Osteocyte (in vitro differentiated cells): ENCODE measurements around the gene NAIF1. TPM values are rescaled to one million over a fixed set of nuclear protein-coding genes. Genes with fewer than 3 reads are reported as not detected.

Source experiments
- DNase-seq: peaks from one replicate; pipeline ENCODE4 v3.0.0; 2021; ENCODE audit warnings: mixed read lengths; ENCODE audit not compliant: unreplicated experiment; ENCODE audit errors: extremely low spot score
- H3K27ac Mint-ChIP-seq: one replicate; pipeline ENCODE4 v1.8.0; 2021; ENCODE audit warnings: mild to moderate bottlenecking, mixed read lengths; ENCODE audit not compliant: unreplicated experiment
- H3K27me3 Mint-ChIP-seq: one replicate; pipeline ENCODE4 v1.8.0; 2021; ENCODE audit warnings: mixed read lengths; ENCODE audit not compliant: unreplicated experiment
- H3K36me3 Mint-ChIP-seq: one replicate; pipeline ENCODE4 v1.8.0; 2021; ENCODE audit warnings: mixed read lengths; ENCODE audit not compliant: unreplicated experiment
- H3K4me1 Mint-ChIP-seq: one replicate; pipeline ENCODE4 v1.8.0; 2021; ENCODE audit warnings: mixed read lengths; ENCODE audit not compliant: unreplicated experiment
- H3K4me3 Mint-ChIP-seq: one replicate; pipeline ENCODE4 v1.8.0; 2021; ENCODE audit warnings: mild to moderate bottlenecking, moderate library complexity, mixed read lengths; ENCODE audit not compliant: unreplicated experiment
- H3K9me3 Mint-ChIP-seq: one replicate; pipeline ENCODE4 v1.8.0; 2021; ENCODE audit warnings: mixed read lengths; ENCODE audit not compliant: unreplicated experiment
- total RNA-seq: library from RNA; stranded (reverse); gene quantifications from 2 replicates; pipeline ENCODE4 v1.2.1, GENCODE V29; 2021
- TF ChIP-seq, protein P1 (sequence below): fragments of 200-600 bp; sonication (generic); IDR thresholded peaks from 2 replicates; pipeline ENCODE4 v1.5.0; 2021; ENCODE audit warnings: antibody characterized with exemption, mild to moderate bottlenecking, moderate library complexity

NAIF1 gene
- total RNA-seq, 1 donor from 2014 or later, result 8.4 TPM

- TF ChIP-seq, protein P1, sequence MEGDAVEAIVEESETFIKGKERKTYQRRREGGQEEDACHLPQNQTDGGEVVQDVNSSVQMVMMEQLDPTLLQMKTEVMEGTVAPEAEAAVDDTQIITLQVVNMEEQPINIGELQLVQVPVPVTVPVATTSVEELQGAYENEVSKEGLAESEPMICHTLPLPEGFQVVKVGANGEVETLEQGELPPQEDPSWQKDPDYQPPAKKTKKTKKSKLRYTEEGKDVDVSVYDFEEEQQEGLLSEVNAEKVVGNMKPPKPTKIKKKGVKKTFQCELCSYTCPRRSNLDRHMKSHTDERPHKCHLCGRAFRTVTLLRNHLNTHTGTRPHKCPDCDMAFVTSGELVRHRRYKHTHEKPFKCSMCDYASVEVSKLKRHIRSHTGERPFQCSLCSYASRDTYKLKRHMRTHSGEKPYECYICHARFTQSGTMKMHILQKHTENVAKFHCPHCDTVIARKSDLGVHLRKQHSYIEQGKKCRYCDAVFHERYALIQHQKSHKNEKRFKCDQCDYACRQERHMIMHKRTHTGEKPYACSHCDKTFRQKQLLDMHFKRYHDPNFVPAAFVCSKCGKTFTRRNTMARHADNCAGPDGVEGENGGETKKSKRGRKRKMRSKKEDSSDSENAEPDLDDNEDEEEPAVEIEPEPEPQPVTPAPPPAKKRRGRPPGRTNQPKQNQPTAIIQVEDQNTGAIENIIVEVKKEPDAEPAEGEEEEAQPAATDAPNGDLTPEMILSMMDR, result no peak
- H3K27ac Mint-ChIP-seq, result no peak overlapping the region
- H3K27me3 Mint-ChIP-seq, result peaks cover 3% of the 10 kb centered on the region
- no peak for DNase-seq
- H3K9me3 Mint-ChIP-seq, result no peaks in the 10 kb centered on the region
- H3K4me1 Mint-ChIP-seq, result peaks cover 14% of the 10 kb centered on the region
- H3K4me3 Mint-ChIP-seq, result no peak overlapping the region
- H3K36me3 Mint-ChIP-seq, result no peaks in the 10 kb centered on the region
Observed at GRCh38 chr9:128055344-128056040, 11.6 kb downstream of the NAIF1 start.

DNA sequence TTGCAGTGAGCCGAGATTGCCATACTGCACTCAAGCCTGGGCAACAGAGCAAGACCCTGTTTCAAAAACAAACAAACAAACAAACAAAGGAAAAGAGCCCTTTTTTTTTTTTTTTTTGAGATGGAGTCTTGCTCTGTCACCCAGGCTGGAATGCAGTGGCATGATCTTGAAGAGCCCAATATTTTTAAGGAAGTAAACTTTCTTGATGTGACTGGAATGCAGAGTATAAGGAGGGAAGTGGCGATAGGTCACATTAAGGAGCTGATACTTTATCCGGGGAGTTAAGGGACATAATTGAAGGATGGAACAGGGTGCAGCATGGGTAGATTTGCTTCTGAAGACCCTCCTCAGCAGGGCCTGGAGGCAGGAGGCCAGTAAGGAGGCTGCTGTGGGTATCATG, 13.0 kb downstream of the NAIF1 start:
- Mint-ChIP-seq H3K27me3 (peaks cover 3% of the 10 kb centered on the region), H3K36me3 (no peaks in the 10 kb centered on the region), H3K27ac (no peak overlapping the region), H3K9me3 (no peaks in the 10 kb centered on the region), H3K4me3 (no peak overlapping the region), H3K4me1 (peaks cover 16% of the 10 kb centered on the region)
- TF ChIP-seq, protein P1, result no peak
- no peak for DNase-seq

DNA sequence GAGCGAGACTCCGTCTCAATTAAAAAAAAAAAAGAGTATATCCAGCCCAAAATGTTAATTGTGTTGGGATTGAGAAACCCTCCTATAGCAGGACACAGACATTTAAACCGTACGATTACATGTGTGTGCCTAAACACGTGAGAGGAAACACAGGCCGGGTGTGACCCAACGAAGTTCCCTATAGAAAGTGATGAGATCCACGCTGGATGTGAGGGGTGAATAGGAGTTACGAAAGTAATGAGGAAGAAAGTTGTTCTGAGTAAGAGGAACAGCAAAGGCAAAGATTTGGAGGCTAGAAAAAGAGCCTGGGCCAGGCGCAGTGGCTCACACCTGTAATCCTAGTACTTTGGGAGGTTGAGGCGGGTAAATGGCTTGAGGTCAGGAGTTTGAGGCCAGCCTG, 13.6 kb downstream of the NAIF1 start:
- no peak for DNase-seq
- Mint-ChIP-seq H3K27ac (no peak overlapping the region), H3K4me3 (no peak overlapping the region), H3K9me3 (no peaks in the 10 kb centered on the region), H3K36me3 (no peaks in the 10 kb centered on the region), H3K4me1 (peaks cover 16% of the 10 kb centered on the region), H3K27me3 (peaks cover 3% of the 10 kb centered on the region)
- TF ChIP-seq, protein P1, result no peak

- no peak for DNase-seq
- no peak overlapping the region for H3K4me3 Mint-ChIP-seq
- H3K27ac Mint-ChIP-seq, result no peak overlapping the region
- no peaks in the 10 kb centered on the region for H3K9me3 Mint-ChIP-seq
- H3K36me3 Mint-ChIP-seq, result no peaks in the 10 kb centered on the region
- H3K4me1 Mint-ChIP-seq, result peaks cover 16% of the 10 kb centered on the region
- TF ChIP-seq, protein P1, result no peak
- H3K27me3 Mint-ChIP-seq, result peaks cover 3% of the 10 kb centered on the region
Observed at GRCh38 chr9:128051932-128052709, 15.0 kb downstream of the NAIF1 start.

GRCh38 chr9:128049843-128050242, 17.3 kb downstream of the NAIF1 start:
- H3K27ac Mint-ChIP-seq, result no peak overlapping the region
- H3K9me3 Mint-ChIP-seq, result no peaks in the 10 kb centered on the region
- TF ChIP-seq, protein P1, result no peak
- peaks cover 3% of the 10 kb centered on the region for H3K27me3 Mint-ChIP-seq
- H3K36me3 Mint-ChIP-seq, result no peaks in the 10 kb centered on the region
- no peak overlapping the region for H3K4me3 Mint-ChIP-seq
- DNase-seq, result no peak
- H3K4me1 Mint-ChIP-seq, result peaks cover 6% of the 10 kb centered on the region
